Tibial nerve (tissue), 3 donors: ENCODE results near the gene SHD.

Source experiments
- CTCF ChIP-seq, 5 experiments: fragments of 200-600 bp in 3 of 5; fragments of 450-650 bp in 2 of 5; sonication (generic) in 3 of 5; IDR thresholded peaks; one replicate each; pipeline ENCODE4 v1.5.1; 2016 to 2019; ENCODE audit warnings: antibody characterized with exemption in 5 of 5, mild to moderate bottlenecking in 3 of 5, moderate library complexity in 2 of 5
- POLR2A ChIP-seq, 2 donors: fragments of 450-650 bp; IDR thresholded peaks; one replicate each; pipeline ENCODE4 v1.6.1; 2017; ENCODE audit warnings: antibody characterized with exemption in 2 of 2, mild to moderate bottlenecking in 2 of 2, moderate library complexity in 2 of 2

- TF ChIP-seq CTCF (IDR thresholded peaks at IDR 0.05) = no peak
- no peak for TF ChIP-seq POLR2A (IDR thresholded peaks at IDR 0.05)
These were observed 41.4 kb downstream of the SHD start for GRCh38 chr19:4320419-4320818.
